HepG2 (cell line): ENCODE results near the gene TGM6. TPM values are rescaled to one million over a fixed set of nuclear protein-coding genes. Genes with fewer than 3 reads are reported as not detected.
A peak's percentile ranks its signal among the peaks of the same experiment; 100 is the strongest.

ENCODE experiments used
- ASH2L ChIP-seq: fragments of 300-600, 200-600 bp; sonication (generic); IDR thresholded peaks from 2 replicates; pipeline ENCODE4 v1.7.0; 2017; ENCODE audit warnings: low read depth, mild to moderate bottlenecking, moderate library complexity, mixed read lengths, low read length; ENCODE audit not compliant: insufficient read length
- ATRX ChIP-seq: sonication (generic); formaldehyde crosslinking; IDR thresholded peaks from 2 replicates; pipeline ENCODE4 v1.4.0; 2020; ENCODE audit warnings: missing genetic modification reagents, borderline replicate concordance
- FOSL1 ChIP-seq: sonication (generic); formaldehyde crosslinking; IDR thresholded peaks from 2 replicates; pipeline ENCODE4 v1.9.0; 2021; ENCODE audit warnings: missing genetic modification reagents, borderline replicate concordance
- HCFC1 ChIP-seq: fragments of 150-350 bp; IDR thresholded peaks from 2 replicates; pipeline ENCODE4 v1.6.1; 2014; ENCODE audit warnings: low read depth, low read length
- ISL2 ChIP-seq: sonication (generic); formaldehyde crosslinking; IDR thresholded peaks from 2 replicates; pipeline ENCODE4 v1.5.0; 2020; ENCODE audit warnings: missing genetic modification reagents
- MTF1 ChIP-seq: sonication (generic); formaldehyde crosslinking; IDR thresholded peaks from 2 replicates; pipeline ENCODE4 v1.5.0; 2020; ENCODE audit warnings: missing genetic modification reagents
- NCOA5 ChIP-seq: sonication (generic); formaldehyde crosslinking; IDR thresholded peaks from 2 replicates; pipeline ENCODE4 v1.4.0; 2020; ENCODE audit warnings: missing genetic modification reagents
- NFYB ChIP-seq: sonication (generic); formaldehyde crosslinking; IDR thresholded peaks from 2 replicates; pipeline ENCODE4 v1.4.0; 2020; ENCODE audit warnings: missing genetic modification reagents
- PITX1 ChIP-seq: sonication (generic); formaldehyde crosslinking; IDR thresholded peaks from 2 replicates; pipeline ENCODE4 v1.5.1; 2020; ENCODE audit warnings: mild to moderate bottlenecking, missing genetic modification reagents
- SOX13 ChIP-seq, 3 experiments: fragments of 450-650 bp in 1 of 3; sonication (generic) in 1 of 3; formaldehyde crosslinking in 1 of 3; IDR thresholded peaks in 2 of 3; conservative IDR thresholded peaks in 1 of 3; 2 replicates each; pipeline versions ENCODE4 v1.5.0 to v1.6.1; 2016 to 2020; ENCODE audit warnings: antibody characterized with exemption in 1 of 3, mild to moderate bottlenecking in 1 of 3, missing compliant biosample characterization in 1 of 3, missing genetic modification reagents in 1 of 3, moderate library complexity in 1 of 3
- ZNF205 ChIP-seq: IDR thresholded peaks from 2 replicates; pipeline ENCODE4 v1.6.1; 2018; ENCODE audit warnings: missing biosample characterization, missing genetic modification reagents
- ZNF225 ChIP-seq: sonication (generic); formaldehyde crosslinking; IDR thresholded peaks from 2 replicates; pipeline ENCODE4 v1.4.0; 2020; ENCODE audit warnings: mild to moderate bottlenecking, missing genetic modification reagents
- ZNF331 ChIP-seq: sonication (generic); formaldehyde crosslinking; IDR thresholded peaks from 2 replicates; pipeline ENCODE4 v1.4.0; 2020; ENCODE audit warnings: missing genetic modification reagents
- ZNF34 ChIP-seq: sonication (generic); formaldehyde crosslinking; IDR thresholded peaks from 2 replicates; pipeline ENCODE4 v1.4.0; 2020; ENCODE audit warnings: mild to moderate bottlenecking, missing genetic modification reagents, borderline replicate concordance
- ZNF605 ChIP-seq: sonication (generic); formaldehyde crosslinking; IDR thresholded peaks from 2 replicates; pipeline ENCODE4 v1.8.0; 2022; ENCODE audit warnings: mild to moderate bottlenecking, missing genetic modification reagents
- polyA plus RNA-seq, 8 experiments: library from polyadenylated mRNA; depleted of rRNA in 3 of 8; stranded (reverse) in 7 of 8; unstranded in 1 of 8; fragments of >200 nt; fragmentation: Illumina TruSeq in 4 of 8; extraction: Trizol in 4 of 8; gene quantifications; 2 replicates each; pipeline versions ENCODE4 v1.2.1 to v1.2.3, GENCODE V29; 2011 to 2016; ENCODE audit warnings: low read depth in 4 of 8, missing spikeins in 1 of 8, mixed read lengths in 1 of 8; ENCODE audit not compliant: insufficient read depth in 1 of 8
- total RNA-seq, 5 experiments: library from RNA; depleted of rRNA; stranded (reverse); fragments of >200 nt; fragmentation: Illumina TruSeq; extraction: Trizol; gene quantifications; 2 replicates each; pipeline ENCODE4 v1.2.3, GENCODE V29; 2016; ENCODE audit warnings: low read depth in 1 of 5
- TF ChIP-seq, protein P1 (sequence below): sonication (generic); formaldehyde crosslinking; IDR thresholded peaks from 2 replicates; pipeline ENCODE4 v1.4.0; 2020; ENCODE audit warnings: missing genetic modification reagents
- TF ChIP-seq, protein P2 (sequence below): IDR thresholded peaks from 2 replicates; pipeline ENCODE4 v1.6.1; 2016; ENCODE audit warnings: control low read depth
- TF ChIP-seq, protein P3 (sequence below): sonication (generic); formaldehyde crosslinking; IDR thresholded peaks from 2 replicates; pipeline ENCODE4 v1.5.0; 2020; ENCODE audit warnings: mild to moderate bottlenecking, missing genetic modification reagents, borderline replicate concordance

The TGM6 gene
- total and polyA plus RNA-seq, 2 of the 13 experiments (the other 11 are each of a cell fraction or from before 2014, with no cell fraction given) = not detected

DNA sequence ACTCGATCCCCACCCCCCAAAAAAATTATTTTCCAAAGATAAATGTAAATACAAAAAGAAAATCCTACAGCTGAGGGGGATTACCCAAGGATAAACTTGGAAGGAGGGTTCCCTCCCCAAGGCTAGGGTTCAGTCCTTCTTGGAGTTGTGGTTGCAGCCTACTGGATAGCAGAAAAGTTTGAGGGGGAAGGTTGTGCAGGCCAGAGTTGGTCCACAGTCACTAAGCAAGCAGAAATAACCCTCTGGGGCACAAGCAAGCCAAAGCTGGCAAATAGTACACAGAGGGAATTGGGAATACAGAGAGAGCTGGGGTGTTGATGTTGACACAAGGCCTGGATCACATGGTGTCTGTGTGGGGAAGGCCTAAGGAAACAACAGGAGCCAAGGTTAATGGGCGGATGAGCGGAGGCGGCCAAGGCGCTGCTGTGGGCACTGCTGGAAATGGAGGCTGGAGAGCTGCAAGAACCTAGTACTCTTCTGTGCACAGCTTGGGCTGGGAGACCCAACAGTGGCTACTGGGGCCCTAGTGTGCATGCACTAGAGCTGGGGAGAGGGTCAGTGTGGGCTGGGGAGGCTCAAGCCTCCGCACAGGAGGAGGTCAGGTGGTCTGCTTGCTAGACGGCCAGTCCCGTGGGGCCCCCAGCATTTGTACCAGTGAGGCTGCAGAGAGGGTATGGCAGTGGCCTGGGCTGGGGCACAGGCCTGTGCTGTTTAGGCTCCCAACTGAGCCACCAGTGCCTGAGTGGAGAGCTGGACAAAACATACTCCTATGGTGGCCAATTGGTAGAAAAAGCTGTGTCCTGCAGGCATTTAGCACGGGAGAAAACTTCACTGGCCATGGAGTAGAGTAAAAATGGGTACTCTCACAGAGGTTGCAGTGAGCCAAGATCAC lies 95.4 kb downstream of the TGM6 start (continued):
- TF ChIP-seq, protein P1, sequence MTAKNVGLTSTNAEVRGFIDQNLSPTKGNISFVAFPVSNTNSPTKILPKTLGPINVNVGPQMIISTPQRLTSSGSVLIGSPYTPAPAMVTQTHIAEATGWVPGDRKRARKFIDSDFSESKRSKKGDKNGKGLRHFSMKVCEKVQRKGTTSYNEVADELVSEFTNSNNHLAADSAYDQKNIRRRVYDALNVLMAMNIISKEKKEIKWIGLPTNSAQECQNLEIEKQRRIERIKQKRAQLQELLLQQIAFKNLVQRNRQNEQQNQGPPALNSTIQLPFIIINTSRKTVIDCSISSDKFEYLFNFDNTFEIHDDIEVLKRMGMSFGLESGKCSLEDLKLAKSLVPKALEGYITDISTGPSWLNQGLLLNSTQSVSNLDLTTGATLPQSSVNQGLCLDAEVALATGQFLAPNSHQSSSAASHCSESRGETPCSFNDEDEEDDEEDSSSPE = peak; percentile 71
- TF ChIP-seq SOX13 (IDR thresholded peaks at IDR 0.05) = peak; percentile 11; the same call in 1 of the 2 replicates
- TF ChIP-seq SOX13 (CRISPR knock-in tag; conservative IDR thresholded peaks at IDR 0.05 in 1 of 2, IDR thresholded peaks at IDR 0.05 in 1 of 2) = peak in 1 of 2 experiments; percentile 89; a peak in 2 of 4 replicates
- TF ChIP-seq ZNF331 (CRISPR knock-in tag) = peak; percentile 94
- TF ChIP-seq NCOA5 (CRISPR knock-in tag) = no peak
- TF ChIP-seq MTF1 (CRISPR knock-in tag) = no peak
- no peak for TF ChIP-seq NFYB (CRISPR knock-in tag)
- TF ChIP-seq ISL2 (CRISPR knock-in tag) = peak; percentile 72
- TF ChIP-seq, protein P2, sequence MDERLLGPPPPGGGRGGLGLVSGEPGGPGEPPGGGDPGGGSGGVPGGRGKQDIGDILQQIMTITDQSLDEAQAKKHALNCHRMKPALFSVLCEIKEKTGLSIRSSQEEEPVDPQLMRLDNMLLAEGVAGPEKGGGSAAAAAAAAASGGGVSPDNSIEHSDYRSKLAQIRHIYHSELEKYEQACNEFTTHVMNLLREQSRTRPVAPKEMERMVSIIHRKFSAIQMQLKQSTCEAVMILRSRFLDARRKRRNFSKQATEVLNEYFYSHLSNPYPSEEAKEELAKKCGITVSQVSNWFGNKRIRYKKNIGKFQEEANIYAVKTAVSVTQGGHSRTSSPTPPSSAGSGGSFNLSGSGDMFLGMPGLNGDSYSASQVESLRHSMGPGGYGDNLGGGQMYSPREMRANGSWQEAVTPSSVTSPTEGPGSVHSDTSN (CRISPR knock-in tag) = no peak
- peak; percentile 63; the same call in 1 of the 2 replicates for TF ChIP-seq ZNF205
- peak; percentile 94 for TF ChIP-seq ZNF225 (CRISPR knock-in tag)
- TF ChIP-seq, protein P3, sequence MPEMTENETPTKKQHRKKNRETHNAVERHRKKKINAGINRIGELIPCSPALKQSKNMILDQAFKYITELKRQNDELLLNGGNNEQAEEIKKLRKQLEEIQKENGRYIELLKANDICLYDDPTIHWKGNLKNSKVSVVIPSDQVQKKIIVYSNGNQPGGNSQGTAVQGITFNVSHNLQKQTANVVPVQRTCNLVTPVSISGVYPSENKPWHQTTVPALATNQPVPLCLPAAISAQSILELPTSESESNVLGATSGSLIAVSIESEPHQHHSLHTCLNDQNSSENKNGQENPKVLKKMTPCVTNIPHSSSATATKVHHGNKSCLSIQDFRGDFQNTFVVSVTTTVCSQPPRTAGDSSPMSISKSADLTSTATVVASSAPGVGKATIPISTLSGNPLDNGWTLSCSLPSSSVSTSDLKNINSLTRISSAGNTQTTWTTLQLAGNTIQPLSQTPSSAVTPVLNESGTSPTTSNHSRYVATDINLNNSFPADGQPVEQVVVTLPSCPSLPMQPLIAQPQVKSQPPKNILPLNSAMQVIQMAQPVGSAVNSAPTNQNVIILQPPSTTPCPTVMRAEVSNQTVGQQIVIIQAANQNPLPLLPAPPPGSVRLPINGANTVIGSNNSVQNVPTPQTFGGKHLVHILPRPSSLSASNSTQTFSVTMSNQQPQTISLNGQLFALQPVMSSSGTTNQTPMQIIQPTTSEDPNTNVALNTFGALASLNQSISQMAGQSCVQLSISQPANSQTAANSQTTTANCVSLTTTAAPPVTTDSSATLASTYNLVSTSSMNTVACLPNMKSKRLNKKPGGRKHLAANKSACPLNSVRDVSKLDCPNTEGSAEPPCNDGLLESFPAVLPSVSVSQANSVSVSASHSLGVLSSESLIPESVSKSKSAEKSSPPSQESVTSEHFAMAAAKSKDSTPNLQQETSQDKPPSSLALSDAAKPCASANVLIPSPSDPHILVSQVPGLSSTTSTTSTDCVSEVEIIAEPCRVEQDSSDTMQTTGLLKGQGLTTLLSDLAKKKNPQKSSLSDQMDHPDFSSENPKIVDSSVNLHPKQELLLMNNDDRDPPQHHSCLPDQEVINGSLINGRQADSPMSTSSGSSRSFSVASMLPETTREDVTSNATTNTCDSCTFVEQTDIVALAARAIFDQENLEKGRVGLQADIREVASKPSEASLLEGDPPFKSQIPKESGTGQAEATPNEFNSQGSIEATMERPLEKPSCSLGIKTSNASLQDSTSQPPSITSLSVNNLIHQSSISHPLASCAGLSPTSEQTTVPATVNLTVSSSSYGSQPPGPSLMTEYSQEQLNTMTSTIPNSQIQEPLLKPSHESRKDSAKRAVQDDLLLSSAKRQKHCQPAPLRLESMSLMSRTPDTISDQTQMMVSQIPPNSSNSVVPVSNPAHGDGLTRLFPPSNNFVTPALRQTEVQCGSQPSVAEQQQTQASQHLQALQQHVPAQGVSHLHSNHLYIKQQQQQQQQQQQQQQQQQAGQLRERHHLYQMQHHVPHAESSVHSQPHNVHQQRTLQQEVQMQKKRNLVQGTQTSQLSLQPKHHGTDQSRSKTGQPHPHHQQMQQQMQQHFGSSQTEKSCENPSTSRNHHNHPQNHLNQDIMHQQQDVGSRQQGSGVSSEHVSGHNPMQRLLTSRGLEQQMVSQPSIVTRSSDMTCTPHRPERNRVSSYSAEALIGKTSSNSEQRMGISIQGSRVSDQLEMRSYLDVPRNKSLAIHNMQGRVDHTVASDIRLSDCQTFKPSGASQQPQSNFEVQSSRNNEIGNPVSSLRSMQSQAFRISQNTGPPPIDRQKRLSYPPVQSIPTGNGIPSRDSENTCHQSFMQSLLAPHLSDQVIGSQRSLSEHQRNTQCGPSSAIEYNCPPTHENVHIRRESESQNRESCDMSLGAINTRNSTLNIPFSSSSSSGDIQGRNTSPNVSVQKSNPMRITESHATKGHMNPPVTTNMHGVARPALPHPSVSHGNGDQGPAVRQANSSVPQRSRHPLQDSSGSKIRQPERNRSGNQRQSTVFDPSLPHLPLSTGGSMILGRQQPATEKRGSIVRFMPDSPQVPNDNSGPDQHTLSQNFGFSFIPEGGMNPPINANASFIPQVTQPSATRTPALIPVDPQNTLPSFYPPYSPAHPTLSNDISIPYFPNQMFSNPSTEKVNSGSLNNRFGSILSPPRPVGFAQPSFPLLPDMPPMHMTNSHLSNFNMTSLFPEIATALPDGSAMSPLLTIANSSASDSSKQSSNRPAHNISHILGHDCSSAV (CRISPR knock-in tag) = no peak
- TF ChIP-seq PITX1 (CRISPR knock-in tag) = peak; percentile 88
- peak; percentile 5; the same call in 1 of the 2 replicates for TF ChIP-seq HCFC1
- no peak; the same call in 1 of the 2 replicates for TF ChIP-seq ATRX (CRISPR knock-in tag)
- no peak for TF ChIP-seq ZNF34 (CRISPR knock-in tag)
- TF ChIP-seq ASH2L = no peak
- no peak for TF ChIP-seq FOSL1 (CRISPR knock-in tag)
- TF ChIP-seq ZNF605 (CRISPR knock-in tag) = 0 out of 2 replicates have a peak, but pooled peaks have one; percentile 73
